Gastrocnemius medialis (tissue), 4 donors: Measurements from ENCODE around the gene C10orf90. TPM values are rescaled to one million over a fixed set of nuclear protein-coding genes. Genes with fewer than 3 reads are reported as not detected.

Experiments used
- ATAC-seq, 2 donors: fragments of 150-250 bp; one replicate each; pipeline ENCODE4 v1.9.1; 2016
- DNase-seq, 2 donors: peaks; one replicate each; pipeline ENCODE4 v3.0.0-alpha.2; 2019
- H3K27ac ChIP-seq, 4 donors: fragments of 200-600 bp; sonication (generic); 1 replicate in 1 of 4; 2 replicates in 3 of 4; pipeline ENCODE4 v1.5.1; 2016 to 2018; ENCODE audit warnings: mild to moderate bottlenecking in 2 of 4, moderate library complexity in 1 of 4
- H3K27me3 ChIP-seq, 3 donors: fragments of 200-600 bp; sonication (generic) in 2 of 3; 1 replicate in 1 of 3; 2 replicates in 2 of 3; pipeline versions ENCODE4 v1.5.1 to v1.6.0; 2016 to 2019; ENCODE audit warnings: mild to moderate bottlenecking in 1 of 3, moderate library complexity in 1 of 3
- H3K36me3 ChIP-seq, 2 donors: fragments of 200-600 bp; sonication (generic) in 1 of 2; one replicate each; pipeline ENCODE4 v1.5.1; 2017 to 2018
- H3K4me1 ChIP-seq, 2 donors: fragments of 200-600 bp; sonication (generic) in 1 of 2; one replicate each; pipeline ENCODE4 v1.5.1; 2016 to 2017; ENCODE audit warnings: mild to moderate bottlenecking in 2 of 2
- H3K4me3 ChIP-seq, 4 donors: fragments of 200-600 bp; sonication (generic) in 3 of 4; 1 replicate in 1 of 4; 2 replicates in 3 of 4; pipeline ENCODE4 v1.5.1; 2016 to 2019; ENCODE audit warnings: mild to moderate bottlenecking in 2 of 4
- H3K9me3 ChIP-seq, 3 donors: fragments of 200-600 bp; sonication (generic) in 2 of 3; 1 replicate in 1 of 3; 2 replicates in 2 of 3; pipeline ENCODE4 v1.5.1; 2016 to 2019
- CTCF ChIP-seq, 5 experiments: fragments of 450-650 bp in 3 of 5; fragments of 200-600 bp in 2 of 5; sonication (generic) in 2 of 5; IDR thresholded peaks in 4 of 5; conservative IDR thresholded peaks in 1 of 5; 1 replicate in 4 of 5; 2 replicates in 1 of 5; pipeline ENCODE4 v1.5.1; 2016 to 2019; ENCODE audit warnings: antibody characterized with exemption in 5 of 5, mild to moderate bottlenecking in 3 of 5, moderate library complexity in 3 of 5
- POLR2A ChIP-seq, 2 donors: fragments of 450-650 bp; IDR thresholded peaks; one replicate each; pipeline ENCODE4 v1.6.1; 2017; ENCODE audit warnings: antibody characterized with exemption in 2 of 2, mild to moderate bottlenecking in 2 of 2, moderate library complexity in 2 of 2
- in situ Hi-C, 4 donors: fragments of 200-750 bp; cut with MboI; loops; one replicate each; pipeline versions ENCODE4 v1.15.0 to v1.8.0; 2017; ENCODE audit warnings: low sequenced_read_pairs in 4 of 4
- intact Hi-C: fragments of 100-400 bp; cut with DNase I; formaldehyde crosslinking; loops from one replicate; pipeline ENCODE4 v1.15.1; 2023; ENCODE audit warnings: low total_unique reads
- total RNA-seq, 4 donors: library from RNA; depleted of rRNA; stranded (reverse); fragments of >200 nt; gene quantifications; one replicate each; pipeline versions ENCODE4 v1.1.0 to v1.2.3, GENCODE V29; 2016

The C10orf90 gene
- not detected for total RNA-seq

- TF ChIP-seq POLR2A (IDR thresholded peaks at IDR 0.05) (no peak), CTCF (IDR thresholded peaks at IDR 0.05 in 4 of 5, conservative IDR thresholded peaks at IDR 0.05 in 1 of 5) (no peak)
- no peak within 1 kb of the TSS for H3K4me3 ChIP-seq
- in situ Hi-C loops, result no loop called here
- H3K27me3 ChIP-seq, result no peaks in the 10 kb centered on the region
- H3K27ac ChIP-seq, result no peak within 1 kb of the TSS
- no peak for ATAC-seq
- no peaks in the 10 kb centered on the region for H3K4me1 ChIP-seq
- no peaks in the 10 kb centered on the region for H3K36me3 ChIP-seq
- intact Hi-C loops, result no loop called here
- no peak for DNase-seq
- no peaks in the 10 kb centered on the region for H3K9me3 ChIP-seq
These were observed at the start of gene C10orf90 for GRCh38 chr10:126670056-126670894. Gene C10orf90 (minus strand): TSS chr10:126670693. CDS start chr10:126670480, 213 bp downstream.

GRCh38 chr10:126716366-126716765 is 45.9 kb upstream of the C10orf90 start:
- no peaks in the 10 kb centered on the region for H3K4me1 ChIP-seq
- intact Hi-C loops (no loop called here), in situ Hi-C loops (no loop called here)
- no peaks in the 10 kb centered on the region for H3K36me3 ChIP-seq
- ATAC-seq (no peak), DNase-seq (no peak)
- no peaks in the 10 kb centered on the region for H3K9me3 ChIP-seq
- H3K27ac ChIP-seq, result no peak overlapping the region
- TF ChIP-seq POLR2A (IDR thresholded peaks at IDR 0.05) (no peak), CTCF (IDR thresholded peaks at IDR 0.05 in 4 of 5, conservative IDR thresholded peaks at IDR 0.05 in 1 of 5) (no peak)
- no peaks in the 10 kb centered on the region for H3K27me3 ChIP-seq
- no peak overlapping the region for H3K4me3 ChIP-seq

- intact Hi-C loops, result no loop called here
These were observed 43.1 kb upstream of the C10orf90 start for GRCh38 chr10:126713594-126713993.

GRCh38 chr10:126712681-126713080 is 42.2 kb upstream of the C10orf90 start:
- TF ChIP-seq POLR2A (IDR thresholded peaks at IDR 0.05) (no peak), CTCF (IDR thresholded peaks at IDR 0.05 in 4 of 5, conservative IDR thresholded peaks at IDR 0.05 in 1 of 5) (no peak)
- H3K36me3 ChIP-seq, result no peaks in the 10 kb centered on the region

More at GRCh38 chr10:126713594-126713993, 43.1 kb upstream of the C10orf90 start:
- Histone ChIP-seq H3K36me3 (no peaks in the 10 kb centered on the region), H3K4me1 (no peaks in the 10 kb centered on the region), H3K4me3 (no peak overlapping the region), H3K27me3 (no peaks in the 10 kb centered on the region), H3K27ac (no peak overlapping the region), H3K9me3 (no peaks in the 10 kb centered on the region)
- DNase-seq (no peak), ATAC-seq (no peak)
- TF ChIP-seq CTCF (IDR thresholded peaks at IDR 0.05 in 4 of 5, conservative IDR thresholded peaks at IDR 0.05 in 1 of 5) (no peak), POLR2A (IDR thresholded peaks at IDR 0.05) (no peak)
- in situ Hi-C loops, result no loop called here

More at GRCh38 chr10:126712681-126713080, 42.2 kb upstream of the C10orf90 start:
- no peaks in the 10 kb centered on the region for H3K27me3 ChIP-seq
- in situ Hi-C loops (no loop called here), intact Hi-C loops (no loop called here)
- DNase-seq, result no peak
- ATAC-seq, result no peak
- no peaks in the 10 kb centered on the region for H3K4me1 ChIP-seq
- H3K27ac ChIP-seq, result no peak overlapping the region
- H3K9me3 ChIP-seq, result no peaks in the 10 kb centered on the region
- H3K4me3 ChIP-seq, result no peak overlapping the region
